HEK293 (cell line): ENCODE results near the gene IL18.

Source experiments
- KLF7 ChIP-seq: fragments of 450-650 bp; formaldehyde crosslinking; IDR thresholded peaks from 2 replicates; pipeline ENCODE4 v1.5.1; 2016; ENCODE audit warnings: missing biosample characterization, missing genetic modification characterization, borderline replicate concordance
- MZF1 ChIP-seq: fragments of 450-650 bp; formaldehyde crosslinking; IDR thresholded peaks from 2 replicates; pipeline ENCODE4 v1.5.1; 2017; ENCODE audit warnings: missing biosample characterization, missing genetic modification characterization, borderline replicate concordance
- PBX3 ChIP-seq: sonication (generic); formaldehyde crosslinking; IDR thresholded peaks from 2 replicates; pipeline ENCODE4 v1.8.1; 2022; ENCODE audit warnings: mild to moderate bottlenecking, moderate library complexity, missing genetic modification reagents
- PRDM2 ChIP-seq: fragments of 450-650 bp; formaldehyde crosslinking; IDR thresholded peaks from 2 replicates; pipeline ENCODE4 v1.5.1; 2016; ENCODE audit warnings: missing biosample characterization, missing genetic modification characterization, borderline replicate concordance
- SETDB1 ChIP-seq: IDR thresholded peaks from one replicate; pipeline ENCODE4 v1.6.1; 2017; ENCODE audit warnings: mild to moderate bottlenecking, low read length, moderate library complexity, mixed read lengths; ENCODE audit not compliant: insufficient read length
- TRIM28 ChIP-seq: IDR thresholded peaks from 2 replicates; pipeline ENCODE4 v1.6.1; 2011; ENCODE audit warnings: low read length, control low read depth, borderline replicate concordance
- YY1 ChIP-seq: fragments of 450-650 bp; formaldehyde crosslinking; IDR thresholded peaks from 2 replicates; pipeline ENCODE4 v1.5.1; 2018; ENCODE audit warnings: missing biosample characterization, missing genetic modification characterization
- ZNF580 ChIP-seq: fragments of 450-650 bp; formaldehyde crosslinking; IDR thresholded peaks from 2 replicates; pipeline ENCODE4 v1.5.1; 2016; ENCODE audit warnings: missing biosample characterization, missing genetic modification characterization
- ZNF707 ChIP-seq: fragments of 450-650 bp; formaldehyde crosslinking; IDR thresholded peaks from 2 replicates; pipeline ENCODE4 v1.5.1; 2016; ENCODE audit warnings: missing biosample characterization, missing genetic modification characterization
- ZNF768 ChIP-seq: fragments of 450-650 bp; formaldehyde crosslinking; IDR thresholded peaks from 2 replicates; pipeline ENCODE4 v1.5.1; 2018; ENCODE audit warnings: missing biosample characterization, mild to moderate bottlenecking, missing genetic modification characterization
- ZNF830 ChIP-seq: fragments of 450-650 bp; IDR thresholded peaks from 2 replicates; pipeline ENCODE4 v1.5.0; 2018; ENCODE audit warnings: missing biosample characterization, missing genetic modification characterization, low read depth, mild to moderate bottlenecking, moderate library complexity
- ZXDB ChIP-seq: fragments of 450-650 bp; formaldehyde crosslinking; IDR thresholded peaks from 2 replicates; pipeline ENCODE4 v1.5.1; 2016; ENCODE audit warnings: missing biosample characterization, missing genetic modification characterization
- TF ChIP-seq, protein P1 (sequence below): fragments of 450-650 bp; formaldehyde crosslinking; IDR thresholded peaks from 2 replicates; pipeline ENCODE4 v1.5.1; 2016; ENCODE audit warnings: missing biosample characterization, missing genetic modification characterization
- TF ChIP-seq, protein P2 (sequence below): fragments of 450-650 bp; formaldehyde crosslinking; IDR thresholded peaks from 2 replicates; pipeline ENCODE4 v1.5.1; 2016; ENCODE audit warnings: missing biosample characterization, missing genetic modification characterization

DNA sequence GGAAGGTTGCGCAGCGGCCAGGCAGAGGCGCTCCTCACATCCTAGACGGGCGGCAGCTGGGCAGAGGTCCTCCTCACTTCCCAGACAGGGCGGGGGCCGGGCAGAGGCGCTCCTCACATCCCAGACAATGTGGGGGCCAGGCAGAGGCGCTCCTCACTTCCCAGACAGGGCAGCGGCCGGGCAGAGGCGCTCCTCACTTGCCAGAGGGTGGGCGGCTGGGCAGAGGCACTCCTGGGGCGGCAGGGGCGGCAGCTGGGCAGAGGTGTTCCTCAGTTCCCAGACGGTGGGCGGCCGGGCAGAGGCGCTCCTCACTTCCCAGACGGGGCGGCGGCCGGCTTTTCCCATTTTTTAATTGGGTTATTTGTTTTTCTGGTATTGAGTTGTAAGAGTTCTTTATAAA, 42.2 kb upstream of the IL18 start:
- TF ChIP-seq ZNF707 (tag by site-specific recombination) (no peak), ZNF830 (tag by site-specific recombination) (no peak), SETDB1 (no peak), MZF1 (tag by site-specific recombination) (no peak), ZNF580 (no peak), YY1 (tag by site-specific recombination) (no peak), KLF7 (tag by site-specific recombination) (no peak), ZNF768 (no peak), PBX3 (CRISPR knock-in tag) (no peak), PRDM2 (tag by site-specific recombination) (no peak), TRIM28 (no peak), ZXDB (tag by site-specific recombination) (no peak)
- TF ChIP-seq, protein P1, sequence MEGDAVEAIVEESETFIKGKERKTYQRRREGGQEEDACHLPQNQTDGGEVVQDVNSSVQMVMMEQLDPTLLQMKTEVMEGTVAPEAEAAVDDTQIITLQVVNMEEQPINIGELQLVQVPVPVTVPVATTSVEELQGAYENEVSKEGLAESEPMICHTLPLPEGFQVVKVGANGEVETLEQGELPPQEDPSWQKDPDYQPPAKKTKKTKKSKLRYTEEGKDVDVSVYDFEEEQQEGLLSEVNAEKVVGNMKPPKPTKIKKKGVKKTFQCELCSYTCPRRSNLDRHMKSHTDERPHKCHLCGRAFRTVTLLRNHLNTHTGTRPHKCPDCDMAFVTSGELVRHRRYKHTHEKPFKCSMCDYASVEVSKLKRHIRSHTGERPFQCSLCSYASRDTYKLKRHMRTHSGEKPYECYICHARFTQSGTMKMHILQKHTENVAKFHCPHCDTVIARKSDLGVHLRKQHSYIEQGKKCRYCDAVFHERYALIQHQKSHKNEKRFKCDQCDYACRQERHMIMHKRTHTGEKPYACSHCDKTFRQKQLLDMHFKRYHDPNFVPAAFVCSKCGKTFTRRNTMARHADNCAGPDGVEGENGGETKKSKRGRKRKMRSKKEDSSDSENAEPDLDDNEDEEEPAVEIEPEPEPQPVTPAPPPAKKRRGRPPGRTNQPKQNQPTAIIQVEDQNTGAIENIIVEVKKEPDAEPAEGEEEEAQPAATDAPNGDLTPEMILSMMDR, result no peak
- TF ChIP-seq, protein P2, sequence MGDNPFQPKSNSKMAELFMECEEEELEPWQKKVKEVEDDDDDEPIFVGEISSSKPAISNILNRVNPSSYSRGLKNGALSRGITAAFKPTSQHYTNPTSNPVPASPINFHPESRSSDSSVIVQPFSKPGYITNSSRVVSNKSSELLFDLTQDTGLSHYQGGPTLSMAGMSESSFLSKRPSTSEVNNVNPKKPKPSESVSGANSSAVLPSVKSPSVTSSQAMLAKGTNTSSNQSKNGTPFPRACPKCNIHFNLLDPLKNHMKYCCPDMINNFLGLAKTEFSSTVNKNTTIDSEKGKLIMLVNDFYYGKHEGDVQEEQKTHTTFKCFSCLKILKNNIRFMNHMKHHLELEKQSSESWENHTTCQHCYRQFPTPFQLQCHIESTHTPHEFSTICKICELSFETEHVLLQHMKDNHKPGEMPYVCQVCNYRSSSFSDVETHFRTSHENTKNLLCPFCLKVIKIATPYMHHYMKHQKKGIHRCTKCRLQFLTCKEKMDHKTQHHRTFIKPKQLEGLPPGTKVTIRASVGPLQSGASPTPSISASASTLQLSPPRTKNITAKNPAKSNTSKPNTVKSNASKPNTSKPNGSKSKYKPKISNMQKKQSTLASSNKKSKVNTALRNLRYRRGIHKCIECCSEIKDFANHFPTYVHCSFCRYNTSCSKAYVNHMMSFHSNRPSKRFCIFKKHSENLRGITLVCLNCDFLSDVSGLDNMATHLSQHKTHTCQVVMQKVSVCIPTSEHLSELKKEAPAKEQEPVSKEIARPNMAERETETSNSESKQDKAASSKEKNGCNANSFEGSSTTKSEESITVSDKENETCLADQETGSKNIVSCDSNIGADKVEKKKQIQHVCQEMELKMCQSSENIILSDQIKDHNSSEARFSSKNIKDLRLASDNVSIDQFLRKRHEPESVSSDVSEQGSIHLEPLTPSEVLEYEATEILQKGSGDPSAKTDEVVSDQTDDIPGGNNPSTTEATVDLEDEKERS (tag by site-specific recombination), result no peak
